HEK293 (cell line): ENCODE results near the gene ETF1.

Experiments used
- AEBP2 ChIP-seq: fragments of 450-650 bp; formaldehyde crosslinking; IDR thresholded peaks from 2 replicates; pipeline ENCODE4 v1.5.1; 2016; ENCODE audit warnings: missing biosample characterization, missing genetic modification characterization, borderline replicate concordance
- CTCF ChIP-seq: fragments of 450-650 bp; formaldehyde crosslinking; IDR thresholded peaks from 2 replicates; pipeline ENCODE4 v1.5.1; 2016; ENCODE audit warnings: missing biosample characterization, missing genetic modification characterization
- GFI1B ChIP-seq: fragments of 450-650 bp; formaldehyde crosslinking; IDR thresholded peaks from 2 replicates; pipeline ENCODE4 v1.5.1; 2016; ENCODE audit warnings: missing biosample characterization, missing genetic modification characterization
- PBX3 ChIP-seq: sonication (generic); formaldehyde crosslinking; IDR thresholded peaks from 2 replicates; pipeline ENCODE4 v1.8.1; 2022; ENCODE audit warnings: mild to moderate bottlenecking, moderate library complexity, missing genetic modification reagents

GRCh38 chr5:138466125-138466899, 76.7 kb downstream of the ETF1 start:
- TF ChIP-seq CTCF (tag by site-specific recombination) (no peak), PBX3 (CRISPR knock-in tag) (no peak), AEBP2 (tag by site-specific recombination) (no peak), GFI1B (no peak)
